Dermis microvascular lymphatic vessel endothelial cell (primary cell): ENCODE measurements around the gene LRRC2. TPM values are rescaled to one million over a fixed set of nuclear protein-coding genes. Genes with fewer than 3 reads are reported as not detected.
"Not testable (repeated sequence)": the region's sequence is repeated elsewhere in the genome, so short reads cannot be mapped to it uniquely, and the experiment has no call there.

Experiments
- DNase-seq, 2 donors: peaks; one replicate each; pipeline versions ENCODE4 v3.0.0 to v3.0.0-alpha.2; 2010; ENCODE audit warnings: low read depth in 2 of 2
- total RNA-seq: library from RNA; depleted of rRNA; stranded (reverse); fragments of >200 nt; gene quantifications from 2 replicates; pipeline ENCODE4 v1.2.1, GENCODE V29; 2014

Gene LRRC2
- total RNA-seq, 1 donor from 2014 or later = under 0.01 TPM

GRCh38 chr3:46500656-46501635 lies 65.2 kb downstream of the LRRC2 start:
- peak in 1 of 2 donors; percentile 9 for DNase-seq

DNA sequence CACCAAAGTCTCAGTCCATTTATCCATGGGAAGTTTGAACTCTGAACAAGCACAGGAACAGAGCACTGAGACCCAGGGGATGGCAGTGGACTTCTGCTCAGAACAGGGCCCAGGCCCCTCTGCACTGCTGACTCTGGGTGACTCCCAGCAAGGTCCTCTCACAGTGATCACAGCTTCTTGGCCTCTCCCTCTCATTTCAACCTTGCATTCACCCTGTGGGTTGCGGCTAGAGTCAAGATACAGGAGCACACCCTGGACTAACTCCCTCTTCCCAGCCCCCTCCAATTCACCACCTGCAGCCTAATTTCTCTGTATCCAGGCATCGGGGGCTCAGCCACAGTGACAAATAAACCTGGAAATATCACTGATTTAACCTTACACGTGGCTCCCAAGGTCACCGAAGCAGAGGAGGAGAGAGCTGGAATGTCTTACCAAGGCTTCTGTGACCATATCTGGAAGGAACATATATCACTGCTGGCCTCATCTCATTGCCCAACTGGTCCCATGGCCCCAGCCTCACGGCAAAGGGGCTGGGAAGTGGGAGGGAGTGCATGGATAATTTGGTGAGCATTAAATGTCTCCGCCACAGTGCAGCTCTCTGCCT lies 67.1 kb downstream of the LRRC2 start:
- no peak for DNase-seq

- DNase-seq = no peak
Observed at GRCh38 chr3:46497556-46498265, 68.4 kb downstream of the LRRC2 start, which contains the start of gene RTP3. Gene RTP3, plus strand, starts transcription at chr3:46497976. Its CDS starts 87 bp downstream, at chr3:46498063.

- DNase-seq = peak in 1 of 2 donors; percentile 55
Observed at GRCh38 chr3:46496746-46497555, 69.2 kb downstream of the LRRC2 start.

- DNase-seq = no peak
Observed at GRCh38 chr3:46495901-46496456, 70.1 kb downstream of the LRRC2 start.

GRCh38 chr3:46494491-46494890 lies 71.6 kb downstream of the LRRC2 start:
- not testable (repeated sequence) for DNase-seq

DNA sequence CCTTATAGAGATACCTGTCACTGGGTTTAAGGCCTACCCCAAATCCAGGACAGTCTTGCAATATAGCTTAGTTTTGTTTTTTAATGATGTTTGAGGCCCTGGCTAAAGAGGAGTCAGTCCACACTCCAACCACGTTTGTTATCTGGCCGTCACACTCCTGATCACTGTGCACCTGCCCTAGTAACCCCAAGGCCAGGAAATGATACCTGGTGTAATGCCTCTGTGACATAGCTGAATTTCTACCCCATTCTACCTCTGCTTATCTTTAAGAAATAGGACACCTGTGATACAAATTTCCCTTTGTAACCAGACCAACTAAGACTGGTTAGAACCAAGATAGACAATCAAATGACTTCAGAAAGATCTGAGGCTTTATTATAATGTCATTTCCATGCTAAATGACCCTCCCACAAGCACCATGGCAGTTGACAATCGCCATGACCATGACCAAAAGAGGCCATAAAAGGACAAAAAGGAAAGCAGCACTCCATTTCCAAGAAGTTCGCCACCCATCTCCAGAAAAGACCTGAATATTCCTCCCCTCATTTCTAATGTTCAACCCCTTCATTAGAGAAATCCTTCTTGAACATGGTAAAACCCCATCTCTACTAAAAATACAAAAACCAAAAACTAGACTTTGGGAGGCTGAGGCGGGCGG lies 73.1 kb downstream of the LRRC2 start:
- no peak for DNase-seq

DNA sequence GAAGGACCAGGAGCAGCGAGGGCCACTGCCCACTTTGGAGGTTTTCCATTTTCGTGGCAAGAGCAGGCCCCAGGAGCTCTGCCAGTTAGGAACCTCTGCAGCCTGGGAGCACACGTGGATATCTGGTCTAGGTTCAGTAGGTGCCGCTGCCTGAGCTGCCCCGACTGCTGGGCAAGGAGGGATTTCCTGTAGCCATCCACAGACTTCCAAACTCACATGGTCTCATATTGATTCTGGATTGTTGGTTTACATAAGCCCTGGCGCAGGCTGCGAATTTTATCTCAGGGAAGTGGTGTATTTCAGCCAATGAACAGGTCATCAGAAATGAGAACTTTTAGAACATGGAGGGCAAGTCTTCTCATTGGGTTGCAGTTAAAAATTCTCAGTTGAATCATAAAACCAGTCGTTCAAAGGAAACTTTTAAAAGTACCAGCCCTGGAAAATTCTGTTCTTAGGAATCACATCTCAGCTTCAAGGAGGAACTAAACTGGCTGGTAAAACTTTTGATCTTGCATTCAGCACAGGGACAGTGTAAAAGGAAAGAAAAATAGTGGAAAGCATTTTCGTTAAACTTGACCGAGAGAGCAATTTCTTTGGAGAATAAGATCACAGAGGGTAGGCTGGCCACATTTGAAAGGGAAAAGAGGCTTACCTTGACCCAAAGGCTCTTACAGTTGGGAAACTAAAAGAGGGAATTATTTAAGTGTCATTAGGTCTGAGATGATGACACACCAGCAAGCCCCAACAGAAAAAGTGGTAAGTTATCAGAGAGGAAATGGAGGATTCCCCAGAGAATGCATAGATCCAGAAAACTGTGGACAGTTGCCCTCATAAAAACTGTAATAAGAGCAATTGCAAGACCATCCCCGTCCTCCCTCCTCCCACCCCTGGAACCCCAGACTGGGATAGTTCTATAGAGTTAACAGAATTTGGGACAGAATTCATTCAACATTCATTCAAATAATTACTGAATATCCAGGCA lies 74.7 kb downstream of the LRRC2 start:
- DNase-seq = no peak

DNA sequence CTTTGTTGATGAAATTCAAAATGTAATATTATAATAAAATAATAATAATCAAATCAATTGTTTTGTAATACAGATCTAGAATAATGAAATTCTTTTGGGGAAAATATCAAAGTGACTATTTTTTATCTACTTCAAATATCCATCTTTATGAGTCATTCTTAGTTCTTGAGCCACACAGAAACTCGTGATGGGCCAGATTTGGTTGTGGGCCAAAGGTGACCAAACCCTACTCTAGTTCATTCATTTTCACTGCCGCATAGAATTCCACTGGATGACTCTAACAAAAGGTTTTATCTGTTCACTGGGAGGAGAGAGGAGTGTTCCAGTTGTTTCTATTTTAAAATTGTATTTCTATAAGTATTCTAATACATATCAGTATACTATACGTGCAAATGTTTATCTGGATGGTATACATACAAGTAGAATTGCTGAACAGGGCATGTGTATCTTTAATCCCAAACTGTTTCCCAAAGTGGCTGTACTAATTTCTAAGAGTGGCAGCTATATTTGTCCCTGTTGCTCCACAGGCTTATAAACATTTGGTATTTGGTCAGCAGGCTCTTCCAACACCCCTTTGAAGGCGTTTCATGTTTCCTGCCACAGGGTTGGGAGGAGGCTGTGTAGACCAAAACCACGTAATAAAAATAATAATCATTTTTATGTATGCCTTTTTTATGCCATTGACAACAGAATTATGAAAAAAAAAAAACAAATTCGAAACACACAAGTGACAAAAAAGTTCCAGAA lies 75.6 kb downstream of the LRRC2 start:
- DNase-seq = no peak

DNA sequence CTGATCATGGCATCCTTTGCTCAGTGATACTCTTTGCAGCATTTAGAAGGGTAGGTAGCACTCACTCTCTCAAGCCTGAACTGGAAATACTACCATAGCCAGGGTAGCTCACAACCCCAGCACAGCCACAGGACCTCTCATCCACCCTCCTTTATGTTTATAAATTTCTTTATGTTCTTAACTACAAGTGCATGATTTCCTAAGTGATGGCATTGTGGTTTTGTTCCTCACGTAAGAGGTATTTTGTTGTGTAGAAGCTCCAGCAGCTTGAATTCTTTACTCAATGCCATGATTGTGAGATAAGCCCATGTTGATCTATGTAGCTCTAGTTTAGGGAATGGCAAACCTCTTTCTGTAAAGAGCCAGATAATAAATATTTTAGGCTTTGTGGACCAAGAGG lies 76.2 kb downstream of the LRRC2 start:
- DNase-seq = no peak

- no peak for DNase-seq
Observed at GRCh38 chr3:46489381-46489780, 76.7 kb downstream of the LRRC2 start.

GRCh38 chr3:46488735-46489361 lies 77.3 kb downstream of the LRRC2 start:
- DNase-seq = peak; percentile 50 to 87

GRCh38 chr3:46485779-46486175 lies 80.3 kb downstream of the LRRC2 start:
- no peak for DNase-seq

DNA sequence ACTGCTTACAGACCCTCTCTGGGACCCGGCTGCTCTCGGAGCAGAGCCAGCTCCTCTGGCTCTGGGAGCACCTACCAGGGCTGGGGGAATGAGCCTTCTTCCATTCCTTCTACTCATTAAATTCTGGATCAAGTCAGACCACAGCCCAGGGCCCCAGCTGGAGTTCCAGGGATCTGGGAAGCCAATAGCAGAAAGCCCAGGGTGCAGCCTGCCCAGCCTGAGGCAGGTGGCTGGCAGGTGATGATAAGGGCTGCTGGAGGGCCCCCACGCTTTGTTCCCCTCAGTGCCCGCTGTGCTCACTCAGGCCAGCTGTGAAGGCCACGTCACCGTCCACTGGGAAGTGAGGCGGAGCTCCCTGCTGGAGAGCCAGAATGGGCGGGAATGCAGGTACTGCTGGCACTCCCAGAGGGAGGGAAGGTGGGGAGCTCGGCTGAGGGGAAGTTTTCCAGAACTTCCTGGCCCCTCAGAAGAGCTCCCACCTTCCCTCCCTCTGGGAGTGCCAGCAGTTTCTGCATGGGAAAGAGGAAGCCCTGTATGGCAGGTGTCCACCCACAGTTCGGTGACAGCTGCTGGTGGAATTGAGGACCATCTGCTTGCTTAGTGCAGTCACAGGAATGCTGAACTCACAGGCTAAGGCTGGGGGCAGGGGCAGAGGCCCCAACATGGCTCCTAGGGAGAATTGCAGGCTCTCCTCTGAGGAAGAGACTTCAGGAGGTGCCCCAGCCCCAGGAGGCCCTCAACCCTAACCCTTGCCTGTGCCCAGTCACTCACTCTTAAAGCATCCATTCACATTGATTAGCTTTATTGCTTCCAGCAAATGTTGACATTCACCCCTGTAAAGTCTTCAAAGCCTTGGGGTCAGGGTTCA lies 81.0 kb downstream of the LRRC2 start:
- no peak for DNase-seq

- DNase-seq = no peak
Observed at GRCh38 chr3:46484388-46484787, 81.7 kb downstream of the LRRC2 start.

- DNase-seq = no peak
Observed at GRCh38 chr3:46483825-46484224, 82.3 kb downstream of the LRRC2 start.
